Cerebellar cortex (tissue), 1 donor: ENCODE data around the gene ZMIZ1.

ENCODE experiments used
- DNase-seq: peaks from one replicate; pipeline ENCODE4 v3.0.0-alpha.2; 2015; ENCODE audit warnings: low spot score

The ZMIZ1 gene

GRCh38 chr10:79188154-79188965 is 119.6 kb downstream of the ZMIZ1 start:
- no peak for DNase-seq

- no peak for DNase-seq
Observed at GRCh38 chr10:79189181-79189580, 120.4 kb downstream of the ZMIZ1 start.

DNA sequence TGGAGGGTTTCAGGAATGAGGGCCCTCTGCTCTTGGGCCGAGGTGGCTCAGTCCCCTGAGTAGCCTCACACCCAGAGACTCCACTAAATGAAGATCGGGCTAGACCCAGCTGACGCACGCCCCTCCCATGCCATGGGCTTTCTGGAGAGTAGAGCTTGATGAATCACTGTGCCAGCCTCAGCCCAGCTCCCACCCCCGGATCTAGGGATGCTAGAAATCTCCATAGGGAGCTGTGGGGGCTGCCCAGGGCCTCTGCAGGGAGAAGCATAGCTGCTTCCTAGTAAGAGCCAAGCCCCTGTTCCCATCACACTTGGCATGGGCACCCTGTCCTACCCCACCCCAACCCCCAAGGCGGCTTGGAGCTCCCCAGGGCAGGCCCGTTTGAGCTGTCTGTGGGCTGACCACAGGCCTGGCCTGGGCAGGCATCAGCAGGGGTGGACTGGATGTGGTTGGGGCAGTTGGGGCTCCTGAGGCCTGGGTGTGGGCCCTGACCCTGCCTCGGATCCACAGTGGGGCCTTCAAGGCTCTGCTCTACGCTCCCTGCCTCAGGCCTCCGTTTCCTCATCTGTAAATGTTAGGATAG is 121.2 kb downstream of the ZMIZ1 start:
- no peak for DNase-seq

- no peak for DNase-seq
Observed at GRCh38 chr10:79190740-79191261, 122.0 kb downstream of the ZMIZ1 start.

GRCh38 chr10:79191951-79192676 is 123.3 kb downstream of the ZMIZ1 start:
- DNase-seq, result no peak

DNA sequence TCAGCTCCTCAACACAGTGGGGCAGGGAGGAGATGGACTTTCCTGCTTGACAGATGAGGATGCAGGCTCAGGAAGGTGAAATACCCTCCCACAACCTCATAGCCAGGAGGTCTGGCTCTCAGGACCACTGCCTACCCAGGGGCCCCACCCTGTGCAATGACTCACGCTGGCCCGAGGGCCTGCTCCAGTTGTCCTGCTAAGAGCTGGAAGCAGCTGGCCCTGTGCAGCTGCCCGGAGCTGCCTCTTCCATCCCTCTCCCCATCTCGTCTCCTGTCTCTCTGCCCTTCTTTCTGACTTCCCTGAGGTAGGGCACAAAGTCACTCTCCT is 123.9 kb downstream of the ZMIZ1 start:
- DNase-seq, result no peak

- no peak for DNase-seq
Observed at GRCh38 chr10:79193694-79194382, 125.1 kb downstream of the ZMIZ1 start.

- DNase-seq, result peak; percentile 89
Observed at GRCh38 chr10:79195091-79195923, 126.5 kb downstream of the ZMIZ1 start.

DNA sequence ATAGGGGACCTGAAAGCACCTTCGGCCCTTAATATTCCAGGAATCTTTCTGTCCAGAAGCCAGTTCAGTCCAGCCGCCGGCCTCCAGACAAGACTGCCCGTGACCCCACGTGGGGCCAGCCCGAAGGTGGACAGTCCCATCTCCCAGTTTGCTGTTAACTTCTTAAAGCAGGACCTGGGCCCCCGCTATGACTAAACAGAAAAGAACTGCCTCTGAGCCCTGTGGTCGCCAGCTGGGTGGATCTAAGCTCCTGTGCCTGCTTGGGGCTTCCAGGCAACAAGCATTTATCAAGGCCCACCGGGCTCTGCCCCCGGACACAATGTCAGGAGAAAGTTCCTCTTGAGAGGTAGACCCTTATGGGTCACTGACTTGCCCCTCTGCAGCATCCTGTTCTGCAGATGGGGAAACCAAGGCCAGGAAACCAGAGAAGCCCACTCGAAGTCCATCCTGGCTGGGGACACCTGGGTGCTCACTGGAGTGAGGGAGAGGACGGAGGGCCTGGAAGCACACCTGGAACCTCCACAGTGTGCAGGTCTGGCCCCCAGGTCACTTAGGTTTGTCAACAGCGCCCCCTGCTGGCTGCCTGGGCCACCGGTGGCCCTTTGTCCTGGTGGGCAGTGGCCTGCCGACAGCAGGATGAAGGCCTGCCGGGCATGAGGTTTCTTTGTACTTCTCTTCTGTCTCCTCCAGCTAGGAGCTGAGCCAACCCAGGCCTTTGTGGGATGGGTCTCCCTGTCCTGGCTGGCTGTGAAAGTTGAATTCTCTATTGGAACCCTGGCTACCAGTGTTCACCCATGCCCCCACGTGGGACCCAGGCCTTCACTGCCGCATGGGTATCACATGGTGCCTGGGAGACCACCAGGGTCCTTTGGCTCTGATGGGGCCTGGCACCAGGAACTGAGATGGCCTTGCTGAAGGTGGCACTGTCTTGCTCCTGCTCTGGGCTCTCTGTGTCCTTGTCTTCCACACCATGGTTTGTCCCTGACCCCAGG is 128.0 kb downstream of the ZMIZ1 start:
- DNase-seq, result peak; percentile 70

DNA sequence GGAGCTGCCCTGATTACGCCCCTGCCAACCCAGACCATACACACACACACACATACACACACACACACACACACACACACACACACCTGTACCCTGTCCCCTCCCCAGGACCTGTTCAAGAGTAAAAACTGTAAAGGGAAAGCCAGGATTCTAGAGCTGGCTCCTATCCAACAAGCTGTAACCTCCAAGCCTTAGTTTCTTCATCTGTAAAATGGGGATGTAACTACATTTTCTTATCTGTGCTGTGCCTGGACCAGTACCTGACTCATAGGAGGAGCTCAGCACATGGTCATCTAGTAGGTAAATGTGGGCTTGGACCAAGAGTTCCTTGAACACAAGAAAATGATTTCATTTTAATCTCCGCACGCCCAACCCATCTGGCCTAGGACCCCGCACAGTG is 128.8 kb downstream of the ZMIZ1 start:
- no peak for DNase-seq

GRCh38 chr10:79200346-79200745 is 131.6 kb downstream of the ZMIZ1 start:
- DNase-seq, result no peak

- DNase-seq, result no peak
Observed at GRCh38 chr10:79201706-79202105, 132.9 kb downstream of the ZMIZ1 start.

- no peak for DNase-seq
Observed at GRCh38 chr10:79202188-79203013, 133.6 kb downstream of the ZMIZ1 start.

DNA sequence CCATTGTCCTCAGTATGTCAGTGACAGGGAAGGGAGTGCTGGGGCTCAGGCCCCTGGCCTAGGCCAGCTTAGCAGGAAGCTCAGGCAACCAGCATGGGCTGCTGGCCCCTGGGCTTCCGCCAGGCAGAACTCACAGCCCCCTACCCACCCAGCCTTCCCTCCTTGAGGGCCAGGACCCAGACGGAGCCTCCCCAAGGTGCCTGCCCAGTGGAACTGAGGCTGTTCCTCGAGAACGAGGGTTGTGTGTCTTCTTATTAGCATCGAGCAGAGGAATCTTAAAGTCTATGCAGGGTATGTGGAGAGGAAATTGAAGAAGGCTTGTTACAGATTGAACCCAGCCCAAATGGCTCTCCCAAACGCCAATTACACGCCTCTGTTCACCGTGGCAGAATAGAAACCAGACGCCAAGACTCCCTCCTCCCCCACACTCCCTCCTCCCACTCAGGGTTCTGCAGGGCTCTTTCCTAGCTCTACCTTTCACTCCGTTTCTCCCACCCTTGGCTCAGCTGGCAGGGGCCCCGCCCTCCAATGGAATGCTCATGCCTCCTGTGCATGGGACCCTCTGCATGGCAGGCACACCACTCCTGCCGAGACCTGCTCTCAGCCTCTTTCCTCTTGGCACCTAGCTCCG is 134.4 kb downstream of the ZMIZ1 start:
- DNase-seq, result no peak

- DNase-seq, result no peak
Observed at GRCh38 chr10:79203833-79204232, 135.1 kb downstream of the ZMIZ1 start.

DNA sequence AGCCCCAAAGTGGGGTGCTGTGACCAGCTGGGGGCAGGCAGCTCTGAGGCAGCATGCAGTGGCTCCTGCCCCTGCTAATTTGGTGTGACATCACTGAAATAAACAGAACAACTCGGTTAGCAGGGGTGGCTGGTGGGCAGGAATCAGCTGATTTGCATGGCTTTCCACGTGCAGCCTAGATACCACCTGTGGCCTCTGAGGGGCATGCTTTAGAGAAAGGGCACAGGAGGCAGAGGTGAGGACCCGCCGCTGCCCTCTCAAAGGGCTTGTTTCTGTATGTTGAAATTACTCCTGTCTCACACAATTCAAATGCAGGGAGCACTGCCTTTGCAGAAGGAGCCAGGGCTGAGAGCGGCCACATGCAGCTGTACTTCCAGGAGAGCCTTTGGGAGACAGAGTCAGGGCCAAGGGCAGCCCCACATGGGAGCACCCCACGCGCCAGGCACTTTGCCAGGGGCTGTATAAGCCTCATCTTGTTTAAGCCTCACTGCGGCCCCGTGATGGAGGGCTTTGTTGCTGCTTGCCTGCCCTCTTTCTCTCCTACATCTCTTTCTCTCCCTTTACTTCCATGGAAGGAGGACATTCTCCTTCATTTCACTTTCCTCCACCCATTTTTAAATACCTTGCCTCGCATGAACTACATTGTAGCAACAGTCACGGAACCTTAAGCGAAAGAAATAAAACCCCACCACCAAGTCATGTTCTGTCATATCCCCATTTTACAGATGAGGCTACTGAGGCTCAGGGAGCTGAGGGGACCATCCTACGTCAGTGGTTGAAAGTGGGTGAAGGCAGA is 137.7 kb downstream of the ZMIZ1 start:
- DNase-seq, result no peak

- DNase-seq, result no peak
Observed at GRCh38 chr10:79207096-79207357, 138.3 kb downstream of the ZMIZ1 start.

GRCh38 chr10:79207726-79208125 is 139.0 kb downstream of the ZMIZ1 start:
- DNase-seq, result no peak
